SK-N-SH treated with all-trans-retinoic acid at 6 μM for 48 hours (cell line): ENCODE data around the gene PMAIP1.

Source experiments
- ATAC-seq: fragments of 200-7000 bp; cut with Tn5 transposase; 3 replicates; pipeline ENCODE4 v1.9.1; 2020; ENCODE audit warnings: mild to moderate bottlenecking, moderate library complexity
- ARNTL ChIP-seq: fragments of 450-650 bp; formaldehyde crosslinking; IDR thresholded peaks from 2 replicates; pipeline ENCODE4 v1.5.0; 2020; ENCODE audit warnings: low read depth, mild to moderate bottlenecking, moderate library complexity, borderline replicate concordance
- BACH2 ChIP-seq: fragments of 250-450 bp; sonication (Bioruptor Pico); IDR thresholded peaks from 2 replicates; pipeline ENCODE4 v1.9.0; 2021; ENCODE audit warnings: mild to moderate bottlenecking, borderline replicate concordance
- CREB5 ChIP-seq: fragments of 250-450 bp; sonication (Bioruptor Pico); IDR thresholded peaks from 2 replicates; pipeline ENCODE4 v1.5.1; 2020; ENCODE audit warnings: low read depth, mild to moderate bottlenecking, moderate library complexity
- CSRNP3 ChIP-seq: fragments of 250-450 bp; sonication (Bioruptor Pico); IDR thresholded peaks from 2 replicates; pipeline ENCODE4 v1.5.1; 2021; ENCODE audit warnings: mild to moderate bottlenecking, moderate library complexity
- ESRRG ChIP-seq: fragments of 250-450 bp; sonication (Bioruptor Pico); IDR thresholded peaks from 2 replicates; pipeline ENCODE4 v1.6.1; 2021; ENCODE audit warnings: mild to moderate bottlenecking
- GLIS3 ChIP-seq: fragments of 250-450 bp; sonication (Bioruptor Pico); IDR thresholded peaks from 2 replicates; pipeline ENCODE4 v1.5.0; 2020; ENCODE audit warnings: mild to moderate bottlenecking, moderate library complexity
- ISL1 ChIP-seq: fragments of 250-450 bp; sonication (Bioruptor Pico); IDR thresholded peaks from 2 replicates; pipeline ENCODE4 v2.1.2; 2022; ENCODE audit warnings: mild to moderate bottlenecking, moderate library complexity
- OSR1 ChIP-seq: fragments of 250-450 bp; sonication (Bioruptor Pico); IDR thresholded peaks from 2 replicates; pipeline ENCODE4 v1.8.0; 2022; ENCODE audit warnings: moderate library complexity, mild to moderate bottlenecking, inconsistent platforms
- POU6F1 ChIP-seq: fragments of 250-450 bp; sonication (Bioruptor Pico); IDR thresholded peaks from 2 replicates; pipeline ENCODE4 v1.8.0; 2021; ENCODE audit warnings: low read depth, mild to moderate bottlenecking, moderate library complexity, borderline replicate concordance
- RARB ChIP-seq: fragments of 250-450 bp; sonication (Bioruptor Pico); IDR thresholded peaks from 2 replicates; pipeline ENCODE4 v1.8.0; 2021; ENCODE audit warnings: mild to moderate bottlenecking, moderate library complexity
- SNAI2 ChIP-seq: fragments of 250-450 bp; sonication (Bioruptor Pico); IDR thresholded peaks from 2 replicates; pipeline ENCODE4 v1.5.0; 2020; ENCODE audit warnings: mild to moderate bottlenecking, moderate library complexity
- TCF4 ChIP-seq: fragments of 250-450 bp; sonication (Bioruptor Pico); IDR thresholded peaks from 2 replicates; pipeline ENCODE4 v1.8.0; 2021; ENCODE audit warnings: mild to moderate bottlenecking, moderate library complexity, borderline replicate concordance
- TOX ChIP-seq: fragments of 250-450 bp; sonication (Bioruptor Pico); IDR thresholded peaks from 2 replicates; pipeline ENCODE4 v1.8.0; 2021; ENCODE audit warnings: mild to moderate bottlenecking, moderate library complexity, borderline replicate concordance
- TSHZ2 ChIP-seq: fragments of 250-450 bp; sonication (Bioruptor Pico); IDR thresholded peaks from 2 replicates; pipeline ENCODE4 v1.5.0; 2020; ENCODE audit warnings: mild to moderate bottlenecking, moderate library complexity
- ZC3H10 ChIP-seq: fragments of 250-450 bp; sonication (Bioruptor Pico); IDR thresholded peaks from 2 replicates; pipeline ENCODE4 v1.5.1; 2021; ENCODE audit warnings: mild to moderate bottlenecking, moderate library complexity
- ZFP3 ChIP-seq: fragments of 250-450 bp; sonication (Bioruptor Pico); IDR thresholded peaks from 2 replicates; pipeline ENCODE4 v1.5.0; 2020; ENCODE audit warnings: mild to moderate bottlenecking, moderate library complexity
- ZFP30 ChIP-seq: fragments of 450-650 bp; formaldehyde crosslinking; IDR thresholded peaks from 2 replicates; pipeline ENCODE4 v1.5.0; 2022; ENCODE audit warnings: mild to moderate bottlenecking, moderate library complexity
- ZNF565 ChIP-seq: fragments of 450-650 bp; formaldehyde crosslinking; conservative IDR thresholded peaks from 2 replicates; pipeline ENCODE4 v1.5.0; 2020; ENCODE audit warnings: low read depth, mild to moderate bottlenecking, moderate library complexity
- ZNF70 ChIP-seq: fragments of 450-650 bp; formaldehyde crosslinking; IDR thresholded peaks from 2 replicates; pipeline ENCODE4 v1.5.0; 2020; ENCODE audit warnings: mild to moderate bottlenecking, moderate library complexity
- ZNF8 ChIP-seq: fragments of 450-650 bp; formaldehyde crosslinking; IDR thresholded peaks from 2 replicates; pipeline ENCODE4 v1.5.0; 2020; ENCODE audit warnings: mild to moderate bottlenecking, moderate library complexity

Gene PMAIP1

GRCh38 chr18:59916746-59917145 lies 16.9 kb downstream of the PMAIP1 start (continued):
- TF ChIP-seq BACH2 (CRISPR knock-in tag) (no peak), TCF4 (CRISPR knock-in tag) (no peak), ZNF565 (CRISPR knock-in tag) (no peak), TOX (CRISPR knock-in tag) (no peak), SNAI2 (no peak), ZFP3 (no peak), ISL1 (CRISPR knock-in tag) (no peak), POU6F1 (CRISPR knock-in tag) (no peak), ZNF70 (CRISPR knock-in tag) (no peak), ZNF8 (CRISPR knock-in tag) (no peak), ESRRG (CRISPR knock-in tag) (no peak), ARNTL (CRISPR knock-in tag) (no peak)

GRCh38 chr18:59917422-59917821 lies 17.6 kb downstream of the PMAIP1 start:
- ATAC-seq = peak; percentile 24; the same call in 2 of the 3 replicates
- no peak for TF ChIP-seq ZC3H10
- no peak for TF ChIP-seq SNAI2
- TF ChIP-seq GLIS3 = no peak
- no peak for TF ChIP-seq ZNF8 (CRISPR knock-in tag)
- no peak for TF ChIP-seq TSHZ2 (CRISPR knock-in tag)
- no peak for TF ChIP-seq RARB
- no peak for TF ChIP-seq BACH2 (CRISPR knock-in tag)
- no peak for TF ChIP-seq CREB5 (CRISPR knock-in tag)
- TF ChIP-seq ZNF70 (CRISPR knock-in tag) = no peak
- TF ChIP-seq TCF4 (CRISPR knock-in tag) = no peak
- TF ChIP-seq TOX (CRISPR knock-in tag) = no peak
- TF ChIP-seq ZNF565 (CRISPR knock-in tag) = no peak
- no peak for TF ChIP-seq ARNTL (CRISPR knock-in tag)
- TF ChIP-seq CSRNP3 = no peak
- TF ChIP-seq ZFP30 (CRISPR knock-in tag) = no peak
- no peak for TF ChIP-seq ISL1 (CRISPR knock-in tag)
- TF ChIP-seq ESRRG (CRISPR knock-in tag) = no peak
- TF ChIP-seq OSR1 (CRISPR knock-in tag) = no peak

- TF ChIP-seq CREB5 (CRISPR knock-in tag) = no peak
- no peak for TF ChIP-seq ZNF565 (CRISPR knock-in tag)
- no peak for TF ChIP-seq ZFP3
- no peak for TF ChIP-seq POU6F1 (CRISPR knock-in tag)
- no peak for TF ChIP-seq GLIS3
- no peak for TF ChIP-seq CSRNP3
- TF ChIP-seq, all 23 proteins: peak for 0
- peak; percentile 80 for ATAC-seq
Measured at GRCh38 chr18:59918320-59918755, 18.5 kb downstream of the PMAIP1 start.
